OCI-LY1 (cell line): Measurements from ENCODE around the gene LHX8.

ENCODE experiments used
- H2AFZ ChIP-seq: fragments of 200-600 bp; sonication (generic), shearing (Covaris generic); 2 replicates; pipeline ENCODE4 v1.6.0; 2014; ENCODE audit warnings: antibody characterized with exemption, mild to moderate bottlenecking, low read length
- H3F3A ChIP-seq: fragments of 200-600 bp; sonication (generic), shearing (Covaris generic); 2 replicates; pipeline ENCODE4 v1.6.0; 2014; ENCODE audit warnings: mild to moderate bottlenecking, antibody characterized with exemption, low read length, moderate library complexity; ENCODE audit not compliant: insufficient read depth
- H3K27ac ChIP-seq: fragments of 200-600 bp; sonication (generic); 2 replicates; pipeline ENCODE4 v1.5.1; 2014; ENCODE audit warnings: low read length, mixed run types, mild to moderate bottlenecking, low read depth; ENCODE audit not compliant: poor library complexity, severe bottlenecking
- H3K27me3 ChIP-seq: fragments of 200-600 bp; sonication (generic); 2 replicates; pipeline ENCODE4 v1.6.0; 2014; ENCODE audit warnings: antibody characterized with exemption, mild to moderate bottlenecking, low read length, moderate library complexity; ENCODE audit not compliant: insufficient read depth
- H3K36me3 ChIP-seq: fragments of 200-600 bp; sonication (generic); 2 replicates; pipeline ENCODE4 v1.6.1; 2014; ENCODE audit warnings: mild to moderate bottlenecking, antibody characterized with exemption, low read length, moderate library complexity, mixed read lengths; ENCODE audit not compliant: insufficient read depth
- H3K4me1 ChIP-seq: fragments of 200-600 bp; sonication (generic); 2 replicates; pipeline ENCODE4 v1.5.1; 2014; ENCODE audit warnings: mild to moderate bottlenecking, low read length, moderate library complexity; ENCODE audit not compliant: insufficient read depth, severe bottlenecking
- H3K4me2 ChIP-seq: fragments of 200-600 bp; sonication (generic), shearing (Covaris generic); 2 replicates; pipeline ENCODE4 v1.6.1; 2014; ENCODE audit warnings: low read length
- H3K4me3 ChIP-seq: fragments of 200-600 bp; sonication (generic); 2 replicates; pipeline ENCODE4 v1.5.1; 2014; ENCODE audit warnings: low read length, low read depth, mild to moderate bottlenecking, mixed read lengths; ENCODE audit not compliant: poor library complexity, severe bottlenecking
- H3K79me2 ChIP-seq: fragments of 200-600 bp; shearing (Covaris generic); 2 replicates; pipeline ENCODE4 v1.6.1; 2016; ENCODE audit warnings: mixed run types, low read length, mixed read lengths; ENCODE audit not compliant: insufficient read depth
- H3K9ac ChIP-seq: fragments of 200-600 bp; sonication (generic), shearing (Covaris generic); 2 replicates; pipeline ENCODE4 v1.6.1; 2014; ENCODE audit warnings: mild to moderate bottlenecking, low read length, mixed read lengths
- H3K9me2 ChIP-seq: fragments of 200-600 bp; sonication (generic), shearing (Covaris generic); 2 replicates; pipeline ENCODE4 v1.6.1; 2014; ENCODE audit warnings: low read depth, mild to moderate bottlenecking, low read length, mixed read lengths
- H3K9me3 ChIP-seq: fragments of 200-600 bp; shearing (Covaris generic); 2 replicates; pipeline ENCODE4 v1.6.1; 2014; ENCODE audit warnings: low read length, mixed read lengths
- H4K20me1 ChIP-seq: fragments of 200-600 bp; sonication (generic), shearing (Covaris generic); 2 replicates; pipeline ENCODE4 v1.6.0; 2016; ENCODE audit warnings: mild to moderate bottlenecking, low read length; ENCODE audit not compliant: insufficient read depth
- CTCF ChIP-seq: fragments of 200-600 bp; sonication (generic), shearing (Covaris generic); IDR thresholded peaks from 2 replicates; pipeline ENCODE4 v1.5.1; 2017; ENCODE audit warnings: mild to moderate bottlenecking, antibody characterized with exemption, low read length, moderate library complexity, mixed read lengths
- EZH2 ChIP-seq: fragments of 200-600 bp; sonication (generic), shearing (Covaris generic); IDR thresholded peaks from 2 replicates; pipeline ENCODE4 v1.8.0; 2017; ENCODE audit warnings: borderline replicate concordance, mixed run types, mild to moderate bottlenecking, antibody characterized with exemption, low read length, moderate library complexity, mixed read lengths

Gene LHX8

GRCh38 chr1:75170011-75170410 is 35.8 kb downstream of the LHX8 start:
- H3K9ac ChIP-seq = no peak overlapping the region
- H4K20me1 ChIP-seq = no peaks in the 10 kb centered on the region
- no peak overlapping the region for H3K27ac ChIP-seq
- no peak overlapping the region for H2AFZ ChIP-seq
- H3K36me3 ChIP-seq = no peaks in the 10 kb centered on the region
- no peaks in the 10 kb centered on the region for H3K79me2 ChIP-seq
- H3K4me2 ChIP-seq = no peak overlapping the region
- no peaks in the 10 kb centered on the region for H3K9me3 ChIP-seq
- no peaks in the 10 kb centered on the region for H3F3A ChIP-seq
- no peaks in the 10 kb centered on the region for H3K9me2 ChIP-seq
- no peaks in the 10 kb centered on the region for H3K27me3 ChIP-seq
- no peak overlapping the region for H3K4me3 ChIP-seq
- TF ChIP-seq CTCF (no peak), EZH2 (no peak)
- H3K4me1 ChIP-seq = no peaks in the 10 kb centered on the region

GRCh38 chr1:75170981-75171380 is 36.8 kb downstream of the LHX8 start:
- Histone ChIP-seq H3K27ac (no peak overlapping the region), H3F3A (no peaks in the 10 kb centered on the region), H3K27me3 (no peaks in the 10 kb centered on the region), H3K9me2 (no peaks in the 10 kb centered on the region), H2AFZ (no peak overlapping the region), H3K4me2 (no peak overlapping the region), H3K9me3 (no peaks in the 10 kb centered on the region), H3K79me2 (no peaks in the 10 kb centered on the region), H3K4me1 (no peaks in the 10 kb centered on the region), H4K20me1 (no peaks in the 10 kb centered on the region), H3K36me3 (no peaks in the 10 kb centered on the region), H3K9ac (no peak overlapping the region), H3K4me3 (no peak overlapping the region)
- TF ChIP-seq CTCF (no peak), EZH2 (no peak)

- Histone ChIP-seq H4K20me1 (no peaks in the 10 kb centered on the region), H3K9ac (no peak overlapping the region), H3K4me2 (no peak overlapping the region), H3K27ac (no peak overlapping the region), H3K36me3 (no peaks in the 10 kb centered on the region), H3K4me1 (no peaks in the 10 kb centered on the region), H3K79me2 (no peaks in the 10 kb centered on the region), H3K4me3 (no peak overlapping the region), H3F3A (no peaks in the 10 kb centered on the region), H3K27me3 (no peaks in the 10 kb centered on the region), H3K9me2 (no peaks in the 10 kb centered on the region), H3K9me3 (no peaks in the 10 kb centered on the region), H2AFZ (no peak overlapping the region)
- TF ChIP-seq EZH2 (no peak), CTCF (no peak)
Observed at GRCh38 chr1:75171876-75172275, 37.7 kb downstream of the LHX8 start.
